GM23248 (cell line): Measurements from ENCODE around the gene ETFA. TPM values are rescaled to one million over a fixed set of nuclear protein-coding genes. Genes with fewer than 3 reads are reported as not detected.
"Not testable (repeated sequence)": the region's sequence is repeated elsewhere in the genome, so short reads cannot be mapped to it uniquely, and the experiment has no call there.

Source experiments
- DNase-seq: peaks from one replicate; pipeline ENCODE4 v3.0.0-alpha.2; 2015
- H2AFZ ChIP-seq: fragments of 200-600 bp; sonication (generic); 2 replicates; pipeline ENCODE4 v1.6.1; 2016; ENCODE audit warnings: antibody characterized with exemption
- H3F3A ChIP-seq: fragments of 200-600 bp; sonication (generic); 2 replicates; pipeline ENCODE4 v1.6.1; 2016; ENCODE audit warnings: mild to moderate bottlenecking, antibody characterized with exemption, mixed run types; ENCODE audit not compliant: insufficient read depth
- H3K27ac ChIP-seq: fragments of 200-600 bp; sonication (generic); 2 replicates; pipeline ENCODE4 v1.5.1; 2016; ENCODE audit warnings: mild to moderate bottlenecking
- H3K27me3 ChIP-seq: fragments of 200-600 bp; sonication (generic); replicated peaks from 2 replicates; pipeline ENCODE4 v1.6.1; 2016; ENCODE audit warnings: mild to moderate bottlenecking; ENCODE audit not compliant: insufficient read depth
- H3K36me3 ChIP-seq: fragments of 200-600 bp; sonication (generic); 2 replicates; pipeline ENCODE4 v1.6.1; 2016; ENCODE audit warnings: low read depth, mild to moderate bottlenecking
- H3K4me1 ChIP-seq: fragments of 200-600 bp; sonication (generic); 2 replicates; pipeline ENCODE4 v1.6.1; 2016; ENCODE audit warnings: mild to moderate bottlenecking; ENCODE audit not compliant: insufficient read depth
- H3K4me2 ChIP-seq: fragments of 200-600 bp; sonication (generic); one replicate; pipeline ENCODE4 v1.6.1; 2016; ENCODE audit warnings: mild to moderate bottlenecking; ENCODE audit not compliant: unreplicated experiment
- H3K4me3 ChIP-seq: fragments of 200-600 bp; sonication (generic); 2 replicates; pipeline ENCODE4 v1.5.1; 2016; ENCODE audit warnings: mild to moderate bottlenecking
- H3K79me2 ChIP-seq: fragments of 200-600 bp; sonication (generic); 2 replicates; pipeline ENCODE4 v1.6.1; 2016; ENCODE audit warnings: mild to moderate bottlenecking; ENCODE audit not compliant: insufficient read depth
- H3K9ac ChIP-seq: fragments of 200-600 bp; sonication (generic); 2 replicates; pipeline ENCODE4 v1.6.1; 2016; ENCODE audit warnings: mild to moderate bottlenecking
- H3K9me2 ChIP-seq: fragments of 200-600 bp; sonication (generic); 2 replicates; pipeline ENCODE4 v1.6.1; 2016; ENCODE audit warnings: mixed run types, mild to moderate bottlenecking, moderate library complexity; ENCODE audit not compliant: insufficient read depth
- H3K9me3 ChIP-seq: fragments of 200-600 bp; sonication (generic); one replicate; pipeline ENCODE4 v1.6.1; 2017; ENCODE audit warnings: low read depth
- H4K20me1 ChIP-seq: fragments of 200-600 bp; sonication (generic); 2 replicates; pipeline ENCODE4 v1.6.0; 2016; ENCODE audit not compliant: insufficient read depth
- EZH2 ChIP-seq: fragments of 200-600 bp; sonication (generic); IDR thresholded peaks from 2 replicates; pipeline ENCODE4 v1.6.1; 2018; ENCODE audit warnings: antibody characterized with exemption, mild to moderate bottlenecking; ENCODE audit not compliant: insufficient read depth, poor library complexity, severe bottlenecking
- EZH2phosphoT487 ChIP-seq: fragments of 200-600 bp; sonication (generic); IDR thresholded peaks from 2 replicates; pipeline ENCODE4 v1.6.1; 2018; ENCODE audit warnings: antibody characterized with exemption, moderate library complexity, mild to moderate bottlenecking, low read depth; ENCODE audit not compliant: insufficient read depth
- WGBS, 2 experiments: methylation state at CpG; one replicate each; pipeline ENCODE4 v1.1.6; 2015 to 2017; ENCODE audit warnings: low lambda C conversion rate in 2 of 2, low coverage in 1 of 2; ENCODE audit errors: missing lambda C conversion rate in 2 of 2; 5-methylcytosine and 5-hydroxymethylcytosine counted together
- in situ Hi-C: fragments of 300-500 bp; cut with MboI; formaldehyde crosslinking; loops from 2 replicates; pipeline ENCODE4 v1.15.0; 2020
- polyA plus RNA-seq: library from polyadenylated mRNA; unstranded; fragments of >200 nt; fragmentation: Nextera tagmentation; extraction: Ambion mirVana; gene quantifications from 2 replicates; pipeline ENCODE4 v1.2.1, GENCODE V29; 2016
- total RNA-seq: library from RNA; depleted of rRNA; stranded (reverse); fragments of >200 nt; shearing (Covaris generic); gene quantifications from 2 replicates; pipeline ENCODE4 v1.2.3, GENCODE V29; 2014

The ETFA gene
- total and polyA plus RNA-seq, 2 experiments from 2014 or later: 94.8 to 141 TPM

GRCh38 chr15:76321171-76321570, 9.9 kb upstream of the ETFA start:
- no peak for TF ChIP-seq EZH2phosphoT487
- TF ChIP-seq EZH2: no peak
- Histone ChIP-seq H3K4me1 (no peaks in the 10 kb centered on the region), H3K27me3 (0 out of 2 replicates have a peak, but pooled peaks cover 9% of the 10 kb centered on the region), H3F3A (no peaks in the 10 kb centered on the region), H3K27ac (no peak overlapping the region), H3K9me2 (no peaks in the 10 kb centered on the region), H3K4me2 (no peak overlapping the region), H4K20me1 (no peaks in the 10 kb centered on the region), H3K9me3 (no peaks in the 10 kb centered on the region), H3K4me3 (no peak overlapping the region), H3K9ac (no peak overlapping the region), H2AFZ (no peak overlapping the region), H3K36me3 (no peaks in the 10 kb centered on the region), H3K79me2 (no peaks in the 10 kb centered on the region)
- in situ Hi-C loops: no loop called here
- DNase-seq: no peak
- WGBS, 2 experiments: 57 to 59% methylated on average over 10 of the region's 10 CpGs

GRCh38 chr15:76320012-76320411, 8.7 kb upstream of the ETFA start:
- no peak overlapping the region for H3K4me3 ChIP-seq
- WGBS, 2 experiments: 57 to 63% methylated on average over 6 of the region's 6 CpGs
- H3K9ac ChIP-seq: no peak overlapping the region
- H3K79me2 ChIP-seq: no peaks in the 10 kb centered on the region
- H3K4me2 ChIP-seq: no peak overlapping the region
- H2AFZ ChIP-seq: no peak overlapping the region
- in situ Hi-C loops: no loop called here
- no peaks in the 10 kb centered on the region for H3F3A ChIP-seq
- H3K9me3 ChIP-seq: no peaks in the 10 kb centered on the region
- 0 out of 2 replicates have a peak, but pooled peaks cover 7% of the 10 kb centered on the region for H3K27me3 ChIP-seq
- TF ChIP-seq EZH2phosphoT487 (no peak), EZH2 (no peak)
- no peaks in the 10 kb centered on the region for H3K9me2 ChIP-seq
- H3K27ac ChIP-seq: no peak overlapping the region
- H4K20me1 ChIP-seq: no peaks in the 10 kb centered on the region
- H3K36me3 ChIP-seq: no peaks in the 10 kb centered on the region
- no peaks in the 10 kb centered on the region for H3K4me1 ChIP-seq
- DNase-seq: no peak

- Histone ChIP-seq H3K4me3 (no peak overlapping the region), H3K9ac (no peak overlapping the region)
- in situ Hi-C loops: no loop called here
Observed at GRCh38 chr15:76313731-76314130, 2.5 kb upstream of the ETFA start.

GRCh38 chr15:76313175-76313567, 1.9 kb upstream of the ETFA start:
- H4K20me1 ChIP-seq, H3K27me3 ChIP-seq, H3K4me1 ChIP-seq, H3K27ac ChIP-seq, H3K36me3 ChIP-seq, H3K9ac ChIP-seq, DNase-seq, H3F3A ChIP-seq, H3K9me2 ChIP-seq, H3K4me3 ChIP-seq, H3K4me2 ChIP-seq, in situ Hi-C loops, H3K9me3 ChIP-seq: not testable (repeated sequence)
- Histone ChIP-seq H3K79me2 (peaks cover 29% of the 10 kb centered on the region), H2AFZ (peak overlapping the region; percentile 44; the same call in 1 of the 2 replicates)
- 85 to 91% methylated on average over 4 of the region's 4 CpGs for WGBS, 2 experiments

More at GRCh38 chr15:76313731-76314130, 2.5 kb upstream of the ETFA start:
- Histone ChIP-seq H3K27ac (no peak overlapping the region), H3K4me1 (peaks cover 6% of the 10 kb centered on the region; the same call in 1 of the 2 replicates), H3K4me2 (no peak overlapping the region), H3K36me3 (no peaks in the 10 kb centered on the region), H4K20me1 (0 out of 2 replicates have a peak, but pooled peaks cover under 1% of the 10 kb centered on the region), H3K9me3 (no peaks in the 10 kb centered on the region), H3K9me2 (no peaks in the 10 kb centered on the region), H3K79me2 (peaks cover 24% of the 10 kb centered on the region), H3F3A (peaks cover 9% of the 10 kb centered on the region; the same call in 1 of the 2 replicates), H3K27me3 (no peaks in the 10 kb centered on the region), H2AFZ (peak overlapping the region; percentile 44; the same call in 1 of the 2 replicates)
- no peak for DNase-seq
- 61 to 73% methylated on average over 5 of the region's 5 CpGs for WGBS, 2 experiments
- no peak for TF ChIP-seq EZH2phosphoT487
- no peak for TF ChIP-seq EZH2
